Gastrocnemius medialis (tissue), 4 donors: ENCODE measurements around the gene CCDC158.

Source experiments
- POLR2A ChIP-seq, 2 donors: fragments of 450-650 bp; IDR thresholded peaks; one replicate each; pipeline ENCODE4 v1.6.1; 2017; ENCODE audit warnings: antibody characterized with exemption in 2 of 2, mild to moderate bottlenecking in 2 of 2, moderate library complexity in 2 of 2
- TF ChIP-seq, protein P1 (sequence below), 5 experiments: fragments of 450-650 bp in 3 of 5; fragments of 200-600 bp in 2 of 5; sonication (generic) in 2 of 5; IDR thresholded peaks in 4 of 5; conservative IDR thresholded peaks in 1 of 5; 1 replicate in 4 of 5; 2 replicates in 1 of 5; pipeline ENCODE4 v1.5.1; 2016 to 2019; ENCODE audit warnings: antibody characterized with exemption in 5 of 5, mild to moderate bottlenecking in 3 of 5, moderate library complexity in 3 of 5

DNA sequence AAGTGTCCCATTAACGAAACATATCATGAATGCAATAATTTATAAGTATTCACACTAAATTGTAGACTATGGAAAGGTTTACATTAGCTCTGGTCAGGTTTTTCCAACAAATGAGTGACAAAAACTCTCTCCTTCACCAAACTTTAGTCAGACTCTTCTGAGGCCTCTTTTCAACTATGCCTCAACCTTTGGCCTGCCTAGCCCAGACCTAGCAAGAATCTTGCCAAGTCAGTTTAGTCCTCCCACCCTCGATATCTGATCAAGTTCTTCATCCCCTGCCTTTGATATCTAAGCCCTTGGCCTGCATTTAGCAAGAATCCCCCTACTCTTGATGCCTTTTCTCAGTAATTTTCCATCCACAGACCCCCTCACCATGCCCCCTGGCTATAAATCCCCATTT, 37.9 kb downstream of the CCDC158 start:
- TF ChIP-seq, protein P1, sequence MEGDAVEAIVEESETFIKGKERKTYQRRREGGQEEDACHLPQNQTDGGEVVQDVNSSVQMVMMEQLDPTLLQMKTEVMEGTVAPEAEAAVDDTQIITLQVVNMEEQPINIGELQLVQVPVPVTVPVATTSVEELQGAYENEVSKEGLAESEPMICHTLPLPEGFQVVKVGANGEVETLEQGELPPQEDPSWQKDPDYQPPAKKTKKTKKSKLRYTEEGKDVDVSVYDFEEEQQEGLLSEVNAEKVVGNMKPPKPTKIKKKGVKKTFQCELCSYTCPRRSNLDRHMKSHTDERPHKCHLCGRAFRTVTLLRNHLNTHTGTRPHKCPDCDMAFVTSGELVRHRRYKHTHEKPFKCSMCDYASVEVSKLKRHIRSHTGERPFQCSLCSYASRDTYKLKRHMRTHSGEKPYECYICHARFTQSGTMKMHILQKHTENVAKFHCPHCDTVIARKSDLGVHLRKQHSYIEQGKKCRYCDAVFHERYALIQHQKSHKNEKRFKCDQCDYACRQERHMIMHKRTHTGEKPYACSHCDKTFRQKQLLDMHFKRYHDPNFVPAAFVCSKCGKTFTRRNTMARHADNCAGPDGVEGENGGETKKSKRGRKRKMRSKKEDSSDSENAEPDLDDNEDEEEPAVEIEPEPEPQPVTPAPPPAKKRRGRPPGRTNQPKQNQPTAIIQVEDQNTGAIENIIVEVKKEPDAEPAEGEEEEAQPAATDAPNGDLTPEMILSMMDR (IDR thresholded peaks at IDR 0.05 in 4 of 5, conservative IDR thresholded peaks at IDR 0.05 in 1 of 5), result no peak
- no peak for TF ChIP-seq POLR2A (IDR thresholded peaks at IDR 0.05)
